HG03064 (cell line): ENCODE measurements around the gene SPOP.
A peak's percentile ranks its signal among the peaks of the same experiment; 100 is the strongest.
"Not testable (repeated sequence)": the region's sequence is repeated elsewhere in the genome, so short reads cannot be mapped to it uniquely, and the experiment has no call there.

Experiments
- ATAC-seq: cut with Tn5 transposase; IDR thresholded peaks from one replicate; pipeline ENCODE4 v1.9.1; 2021; ENCODE audit warnings: low read depth; ENCODE audit not compliant: unreplicated experiment

Gene SPOP

GRCh38 chr17:49696233-49696761, 18.4 kb upstream of the SPOP start:
- ATAC-seq, result no peak

- no peak for ATAC-seq
These were observed 17.9 kb upstream of the SPOP start for GRCh38 chr17:49695698-49696232.

GRCh38 chr17:49694847-49695697, 17.2 kb upstream of the SPOP start:
- ATAC-seq, result no peak

GRCh38 chr17:49692751-49693150, 14.9 kb upstream of the SPOP start:
- ATAC-seq, result no peak

- no peak for ATAC-seq
These were observed 13.8 kb upstream of the SPOP start for GRCh38 chr17:49691677-49692191.

- ATAC-seq, result no peak
These were observed 13.3 kb upstream of the SPOP start for GRCh38 chr17:49691086-49691676.

GRCh38 chr17:49690256-49690655, 12.4 kb upstream of the SPOP start:
- ATAC-seq, result no peak

- no peak for ATAC-seq
These were observed 11.0 kb upstream of the SPOP start for GRCh38 chr17:49688848-49689247.

- no peak for ATAC-seq
These were observed 10.1 kb upstream of the SPOP start for GRCh38 chr17:49687878-49688491.

GRCh38 chr17:49681106-49681979, 3.4 kb upstream of the SPOP start:
- no peak for ATAC-seq

- no peak for ATAC-seq
These were observed 2.4 kb upstream of the SPOP start for GRCh38 chr17:49680314-49680713.

- ATAC-seq, result no peak
These were observed 564 bp downstream of the SPOP start for GRCh38 chr17:49677134-49677932.

- ATAC-seq, result peak; percentile 55
These were observed 1.5 kb downstream of the SPOP start for GRCh38 chr17:49676276-49676868.

- ATAC-seq, result no peak
These were observed 3.4 kb downstream of the SPOP start for GRCh38 chr17:49674507-49674906.

- ATAC-seq, result not testable (repeated sequence)
These were observed 4.2 kb downstream of the SPOP start for GRCh38 chr17:49673679-49674078.

- ATAC-seq, result no peak
These were observed 7.3 kb downstream of the SPOP start for GRCh38 chr17:49670641-49671040.

GRCh38 chr17:49670002-49670401, 7.9 kb downstream of the SPOP start:
- ATAC-seq, result no peak

GRCh38 chr17:49667854-49668253, 10.0 kb downstream of the SPOP start:
- ATAC-seq, result no peak

GRCh38 chr17:49664706-49665211, 13.1 kb downstream of the SPOP start:
- no peak for ATAC-seq
